Keratinocyte (primary cell): ENCODE data around the gene NDUFB11. TPM values are rescaled to one million over a fixed set of nuclear protein-coding genes. Genes with fewer than 3 reads are reported as not detected.

ENCODE experiments used
- DNase-seq: peaks from one replicate; pipeline ENCODE4 v3.0.0-alpha.2; 2011; ENCODE audit warnings: low read depth, missing footprints, low spot score
- FAIRE-seq: peaks from 2 replicates; lab custom pipeline; 2011; peaks lifted over from hg19 to GRCh38; lab: Jason Lieb, UNC
- H2AFZ ChIP-seq: 2 replicates; pipeline ENCODE4 v1.6.0; 2012; ENCODE audit warnings: low read length, control low read depth, inconsistent platforms; ENCODE audit not compliant: control insufficient read depth
- H3K27ac ChIP-seq: 2 replicates; pipeline ENCODE4 v1.5.1; 2011; ENCODE audit warnings: low read length; ENCODE audit not compliant: control insufficient read depth, insufficient read depth
- H3K27me3 ChIP-seq: 3 replicates; pipeline ENCODE4 v1.6.0; 2011; ENCODE audit warnings: low read length; ENCODE audit not compliant: control insufficient read depth, insufficient read depth; ENCODE audit errors: extremely low read depth
- H3K36me3 ChIP-seq, 2 experiments: 2 replicates in 1 of 2; 3 replicates in 1 of 2; pipeline ENCODE4 v1.5.1; 2011; ENCODE audit warnings: low read length in 2 of 2, mild to moderate bottlenecking in 1 of 2; ENCODE audit not compliant: control insufficient read depth in 2 of 2, insufficient read depth in 2 of 2; ENCODE audit errors: extremely low read depth in 1 of 2
- H3K4me1 ChIP-seq: 3 replicates; pipeline ENCODE4 v1.5.1; 2011; ENCODE audit warnings: low read length; ENCODE audit not compliant: control insufficient read depth, insufficient read depth; ENCODE audit errors: extremely low read depth
- H3K4me2 ChIP-seq: 3 replicates; pipeline ENCODE4 v1.6.0; 2011; ENCODE audit warnings: low read depth, low read length; ENCODE audit not compliant: control insufficient read depth, insufficient read depth; ENCODE audit errors: extremely low read depth
- H3K4me3 ChIP-seq, 3 experiments: fragments of 200-600 bp in 1 of 3; sonication (generic) in 1 of 3; 2 replicates in 2 of 3; 3 replicates in 1 of 3; pipeline ENCODE4 v1.5.1; 2011 to 2016; ENCODE audit warnings: low read length in 3 of 3, mild to moderate bottlenecking in 3 of 3, control low read depth in 2 of 3, inconsistent platforms in 1 of 3, low read depth in 1 of 3, mixed read lengths in 1 of 3, mixed run types in 1 of 3, moderate library complexity in 1 of 3; ENCODE audit not compliant: control insufficient read depth in 2 of 3, insufficient read depth in 2 of 3; ENCODE audit errors: extremely low read depth in 1 of 3
- H3K79me2 ChIP-seq: 2 replicates; pipeline ENCODE4 v1.6.0; 2012; ENCODE audit warnings: low read length; ENCODE audit not compliant: control insufficient read depth, insufficient read depth
- H3K9ac ChIP-seq: 3 replicates; pipeline ENCODE4 v1.6.0; 2011; ENCODE audit warnings: low read length; ENCODE audit not compliant: control insufficient read depth, insufficient read depth; ENCODE audit errors: extremely low read depth
- H3K9me1 ChIP-seq: 3 replicates; pipeline ENCODE4 v1.6.0; 2011; ENCODE audit warnings: low read length; ENCODE audit not compliant: control insufficient read depth, insufficient read depth; ENCODE audit errors: extremely low read depth
- H3K9me3 ChIP-seq: 2 replicates; pipeline ENCODE4 v1.5.1; 2012; ENCODE audit warnings: low read depth, low read length; ENCODE audit not compliant: control insufficient read depth
- H4K20me1 ChIP-seq: 3 replicates; pipeline ENCODE4 v1.6.0; 2011; ENCODE audit warnings: low read length; ENCODE audit not compliant: control insufficient read depth, insufficient read depth; ENCODE audit errors: extremely low read depth
- EZH2 ChIP-seq: IDR thresholded peaks from one replicate; pipeline ENCODE4 v1.6.1; 2012; ENCODE audit warnings: inconsistent platforms, mild to moderate bottlenecking, low read length, moderate library complexity
- dilution Hi-C: fragments of 300-500 bp; cut with MboI; formaldehyde crosslinking; loops from one replicate; pipeline ENCODE4 v1.7.0; 2020; ENCODE audit warnings: low sequenced_read_pairs; ENCODE audit not compliant: extremely low pct_ligation_motif_present
- polyA plus RNA-seq, 5 experiments: library from polyadenylated mRNA; depleted of rRNA in 3 of 5; stranded (reverse) in 3 of 5; stranded (forward) in 1 of 5; unstranded in 1 of 5; fragments of >200 nt; gene quantifications; 1 replicate in 1 of 5; 2 replicates in 3 of 5; 3 replicates in 1 of 5; pipeline versions ENCODE4 v1.2.1 to v1.2.3, GENCODE V29; 2011 to 2012; ENCODE audit warnings: missing spikeins in 2 of 5, low read depth in 1 of 5, low replicate concordance in 1 of 5
- TF ChIP-seq, protein P1 (sequence below), 3 experiments: IDR thresholded peaks in 1 of 3; conservative IDR thresholded peaks in 1 of 3; optimal IDR thresholded peaks in 1 of 3; 2 replicates in 2 of 3; 3 replicates in 1 of 3; pipeline versions ENCODE3 to v1.5.1; 2011; ENCODE audit warnings: low read length in 3 of 3, mild to moderate bottlenecking in 3 of 3, moderate library complexity in 2 of 3, control low read depth in 1 of 3, inconsistent platforms in 1 of 3; ENCODE audit not compliant: insufficient read depth in 2 of 3; ENCODE audit errors: extremely low read depth in 1 of 3

NDUFB11 gene
- polyA plus RNA-seq, 1 donor (not counting 4 experiments of a cell fraction or from before 2014, with no cell fraction given) = 39.3 TPM

DNA sequence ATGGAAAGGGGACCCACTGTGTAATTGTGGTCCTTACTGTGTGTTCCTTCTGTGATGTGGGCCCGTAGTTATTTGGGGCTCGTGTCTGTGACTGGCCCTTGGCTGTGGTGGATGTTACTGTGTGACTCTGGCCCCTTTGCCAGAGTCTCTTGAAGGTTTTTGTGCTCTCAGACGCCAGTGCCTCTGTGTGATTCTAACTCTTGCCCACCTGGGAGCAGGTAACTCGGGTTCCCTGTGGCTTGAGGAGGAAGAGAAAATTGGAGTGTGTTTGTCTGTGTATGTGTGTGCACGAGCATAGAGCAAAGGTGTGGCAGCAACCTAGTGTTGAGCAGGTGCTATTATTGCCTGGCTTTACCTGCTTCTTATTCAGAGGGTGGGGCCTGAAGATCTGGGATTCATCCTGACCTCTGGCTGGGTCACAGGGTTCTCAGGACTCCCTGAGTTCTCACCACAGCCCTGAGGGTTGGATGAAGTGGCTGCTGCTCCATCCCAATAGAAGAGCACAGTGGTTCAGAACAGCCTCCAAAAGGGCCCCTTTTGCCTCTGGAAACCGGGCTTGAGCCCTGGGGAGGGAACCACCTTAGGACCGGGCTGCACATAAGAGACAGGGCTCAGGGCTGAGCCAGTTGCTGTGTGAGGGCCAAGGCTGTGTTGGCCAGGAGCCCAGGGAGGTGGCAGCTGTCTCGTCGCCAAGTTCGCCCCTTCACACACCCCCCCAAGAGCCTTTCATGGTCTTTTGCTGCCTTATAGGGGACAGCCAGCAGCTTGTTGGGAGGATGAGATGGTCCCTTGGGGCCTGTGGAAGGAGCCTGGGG is 1.8 kb upstream of the NDUFB11 start:
- Histone ChIP-seq H3K27me3 (no peaks in the 10 kb centered on the region), H3K9ac (peak overlapping the region; percentile 85), H3K4me3 (peak overlapping the region; percentile 71 to 83 (median 75)), H3K36me3 (peaks cover 0 to 3% of the 10 kb centered on the region in 2 experiments), H3K9me3 (no peaks in the 10 kb centered on the region), H4K20me1 (no peaks in the 10 kb centered on the region), H2AFZ (no peak overlapping the region), H3K27ac (peak overlapping the region; percentile 70), H3K79me2 (peaks cover 53% of the 10 kb centered on the region), H3K4me2 (peak overlapping the region; percentile 71), H3K9me1 (no peaks in the 10 kb centered on the region), H3K4me1 (peaks cover 3% of the 10 kb centered on the region)
- DNase-seq = no peak
- dilution Hi-C loops = no loop called here
- TF ChIP-seq, protein P1, sequence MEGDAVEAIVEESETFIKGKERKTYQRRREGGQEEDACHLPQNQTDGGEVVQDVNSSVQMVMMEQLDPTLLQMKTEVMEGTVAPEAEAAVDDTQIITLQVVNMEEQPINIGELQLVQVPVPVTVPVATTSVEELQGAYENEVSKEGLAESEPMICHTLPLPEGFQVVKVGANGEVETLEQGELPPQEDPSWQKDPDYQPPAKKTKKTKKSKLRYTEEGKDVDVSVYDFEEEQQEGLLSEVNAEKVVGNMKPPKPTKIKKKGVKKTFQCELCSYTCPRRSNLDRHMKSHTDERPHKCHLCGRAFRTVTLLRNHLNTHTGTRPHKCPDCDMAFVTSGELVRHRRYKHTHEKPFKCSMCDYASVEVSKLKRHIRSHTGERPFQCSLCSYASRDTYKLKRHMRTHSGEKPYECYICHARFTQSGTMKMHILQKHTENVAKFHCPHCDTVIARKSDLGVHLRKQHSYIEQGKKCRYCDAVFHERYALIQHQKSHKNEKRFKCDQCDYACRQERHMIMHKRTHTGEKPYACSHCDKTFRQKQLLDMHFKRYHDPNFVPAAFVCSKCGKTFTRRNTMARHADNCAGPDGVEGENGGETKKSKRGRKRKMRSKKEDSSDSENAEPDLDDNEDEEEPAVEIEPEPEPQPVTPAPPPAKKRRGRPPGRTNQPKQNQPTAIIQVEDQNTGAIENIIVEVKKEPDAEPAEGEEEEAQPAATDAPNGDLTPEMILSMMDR (optimal IDR thresholded peaks at IDR 0.05 in 1 of 3, IDR thresholded peaks at IDR 0.05 in 1 of 3, conservative IDR thresholded peaks at IDR 0.05 in 1 of 3; ENCODE audit: extremely low read depth in 1 of 3, insufficient read depth in 2 of 3, low read length in 3 of 3) = no peak
- no peak for TF ChIP-seq EZH2
- FAIRE-seq = no peak

DNA sequence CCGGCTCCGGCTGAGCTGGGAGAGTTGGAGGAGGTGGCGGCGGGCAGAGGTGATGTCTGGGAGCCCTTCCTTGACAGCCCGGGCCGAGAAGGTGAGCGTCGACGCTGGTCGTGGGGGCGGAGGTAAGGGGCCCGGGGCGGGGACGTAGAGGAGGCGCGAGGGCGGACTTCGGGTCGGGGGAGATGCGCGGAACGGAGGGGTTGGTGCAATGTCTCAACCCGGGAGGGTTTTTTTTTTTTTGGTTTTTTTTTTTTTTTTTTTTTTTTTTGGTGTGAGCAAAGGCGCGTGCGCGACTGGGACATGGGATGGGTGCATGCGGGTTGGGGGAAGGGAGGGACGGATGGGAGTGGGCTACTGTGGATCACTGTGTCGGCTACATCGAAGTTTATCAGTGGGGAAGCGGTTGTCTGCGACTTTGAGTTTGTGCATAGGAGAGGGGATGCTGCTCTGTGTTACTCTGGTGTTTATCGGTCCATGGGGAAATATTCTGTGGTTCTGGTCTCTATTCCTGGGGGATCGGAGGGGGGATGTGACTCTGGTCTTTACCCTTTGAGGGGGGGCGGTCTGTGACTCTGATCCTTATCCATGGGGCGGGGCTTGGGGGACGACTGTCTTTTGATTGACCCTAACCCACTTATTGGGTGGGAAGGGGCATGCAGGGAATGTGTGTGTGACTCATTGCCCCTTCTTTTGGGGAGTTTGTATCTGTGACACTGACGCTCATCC is 1.1 kb upstream of the NDUFB11 start:
- peak overlapping the region; percentile 47 for H2AFZ ChIP-seq
- dilution Hi-C loops = no loop called here
- peaks cover 3% of the 10 kb centered on the region for H3K4me1 ChIP-seq
- H3K36me3 ChIP-seq = peaks cover 0 to 4% of the 10 kb centered on the region in 2 experiments
- no peak for DNase-seq
- TF ChIP-seq EZH2 = no peak
- H3K9ac ChIP-seq = peak overlapping the region; percentile 85
- no peaks in the 10 kb centered on the region for H3K27me3 ChIP-seq
- FAIRE-seq = no peak
- H4K20me1 ChIP-seq = no peaks in the 10 kb centered on the region
- peaks cover 48% of the 10 kb centered on the region for H3K79me2 ChIP-seq
- no peaks in the 10 kb centered on the region for H3K9me3 ChIP-seq
- peak overlapping the region; percentile 70 for H3K27ac ChIP-seq
- no peaks in the 10 kb centered on the region for H3K9me1 ChIP-seq
- peak overlapping the region; percentile 71 to 83 (median 75) for H3K4me3 ChIP-seq
- peak overlapping the region; percentile 71 for H3K4me2 ChIP-seq
